Measurements from ENCODE around the gene SV2C.

SV2C gene

DNA sequence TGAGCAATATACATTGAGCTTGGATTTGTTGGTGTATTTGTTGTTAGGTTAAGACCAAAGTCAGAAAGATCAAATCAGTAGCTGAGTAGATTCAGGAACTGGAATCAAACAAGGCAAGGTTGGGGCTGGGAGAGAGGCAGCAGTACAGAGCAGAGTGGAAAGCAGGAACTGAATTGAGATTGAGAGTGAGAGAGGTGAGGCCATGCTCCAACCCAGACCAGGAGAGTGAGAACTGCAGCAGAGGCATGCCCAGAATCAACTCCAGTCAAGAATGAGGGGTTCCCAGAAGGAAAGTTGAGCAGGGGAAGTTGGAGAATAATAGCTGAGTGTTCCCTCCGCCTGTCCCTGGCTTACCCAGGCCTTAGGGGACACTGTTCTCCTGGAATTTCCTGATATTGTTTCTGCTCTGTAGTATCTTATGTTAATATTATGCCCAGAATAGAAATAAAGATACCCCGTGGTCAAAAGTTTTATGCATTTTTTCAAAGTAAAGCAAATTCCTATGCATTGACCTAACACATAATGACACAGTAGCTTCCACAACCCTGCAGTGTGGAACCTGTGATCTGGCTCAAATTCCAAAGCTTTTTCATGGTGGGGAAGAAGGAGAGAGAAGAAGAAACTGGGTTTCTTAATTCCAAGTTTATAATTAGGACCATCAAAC, 82.7 kb downstream of the SV2C start:
- DNase-seq (ENCODE audit: low spot score): no peak

- no peak for DNase-seq (ENCODE audit: low spot score)
These were observed 83.8 kb downstream of the SV2C start for GRCh38 chr5:76166886-76167576.

DNA sequence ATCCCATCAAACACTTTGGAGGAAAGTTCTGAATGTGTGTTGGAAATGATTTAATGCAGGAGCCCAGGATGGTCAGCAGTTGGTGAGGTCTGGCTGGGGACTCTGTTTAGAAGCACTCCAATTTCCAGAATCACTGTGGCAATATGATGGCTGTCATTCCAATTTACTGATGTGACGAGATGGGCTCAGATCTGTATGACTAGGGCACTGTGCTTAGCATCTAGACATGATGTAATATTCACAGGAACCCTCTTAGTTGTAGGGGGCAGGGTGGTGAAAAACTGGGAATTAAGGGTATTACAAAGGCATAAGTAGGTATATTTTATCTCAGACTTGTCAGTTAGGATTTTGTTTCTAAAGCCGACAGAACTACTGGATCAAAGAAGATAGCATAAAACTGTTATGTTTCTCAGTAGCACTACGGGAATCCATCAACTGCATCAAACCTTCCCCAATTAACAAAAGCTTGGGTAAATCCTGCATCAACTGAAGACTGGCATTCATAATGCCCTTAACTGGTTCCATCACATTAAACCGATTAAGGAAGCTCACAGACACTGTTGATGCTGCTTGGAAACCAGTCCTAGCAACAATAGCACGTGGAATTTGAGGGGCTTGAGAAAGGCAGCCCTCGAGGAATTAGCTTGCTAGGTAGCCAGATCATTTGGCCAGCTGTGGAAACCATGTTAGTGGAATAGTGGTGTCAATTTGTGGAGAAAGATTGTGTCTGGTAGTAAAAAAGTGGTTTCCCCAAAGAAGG, 86.1 kb downstream of the SV2C start:
- DNase-seq (ENCODE audit: low spot score): no peak

DNA sequence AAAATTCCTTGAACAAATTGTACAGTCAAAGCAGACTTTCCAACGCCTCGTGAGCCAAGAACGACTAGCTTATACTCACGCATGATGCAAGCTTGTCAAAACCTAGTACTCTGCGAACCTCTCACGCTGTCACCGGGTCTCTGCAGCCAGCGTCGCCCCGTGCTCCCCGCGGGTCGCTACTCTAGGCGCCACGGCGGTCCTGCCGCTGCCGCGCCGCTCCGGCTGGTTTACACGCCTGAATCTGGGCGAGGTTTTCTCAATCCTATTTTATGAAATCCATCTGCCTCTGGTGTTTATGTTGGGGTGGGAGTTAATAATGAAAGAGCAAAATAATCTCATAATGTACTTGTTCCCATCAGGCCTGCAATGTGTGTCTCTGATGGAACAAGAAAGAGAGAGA, 90.9 kb downstream of the SV2C start:
- no peak for DNase-seq (ENCODE audit: low spot score)

- DNase-seq (ENCODE audit: low spot score): peak; percentile 68
These were observed 92.0 kb downstream of the SV2C start for GRCh38 chr5:76175051-76175666.

DNA sequence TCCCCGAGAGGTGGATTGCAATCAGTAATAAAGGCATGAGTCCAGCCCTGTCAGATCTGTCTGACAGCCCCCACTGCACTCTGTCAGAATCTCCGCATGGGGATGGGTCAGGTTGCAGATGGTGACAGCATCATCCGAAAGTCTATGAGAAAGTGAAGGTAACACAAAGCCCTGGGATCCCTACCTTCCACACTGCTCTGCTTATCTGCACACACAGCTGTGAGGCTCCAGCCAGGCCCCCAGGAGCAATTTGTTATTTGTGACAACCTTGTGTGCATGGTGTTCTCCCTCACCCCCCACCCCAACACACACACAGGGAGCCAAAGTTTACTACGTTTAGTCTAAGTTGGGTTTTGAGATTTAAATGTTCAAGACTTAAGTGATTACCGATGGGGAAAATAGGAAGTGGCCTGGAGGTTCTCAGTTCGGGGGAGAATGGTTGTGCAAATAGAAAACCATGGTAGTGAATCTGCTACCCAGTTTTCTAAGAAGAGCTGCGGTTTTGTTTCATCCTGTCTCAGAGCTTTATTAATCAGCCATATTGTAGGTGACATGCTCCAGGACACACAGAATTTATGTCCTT, 92.7 kb downstream of the SV2C start:
- no peak for DNase-seq (ENCODE audit: low spot score)

DNA sequence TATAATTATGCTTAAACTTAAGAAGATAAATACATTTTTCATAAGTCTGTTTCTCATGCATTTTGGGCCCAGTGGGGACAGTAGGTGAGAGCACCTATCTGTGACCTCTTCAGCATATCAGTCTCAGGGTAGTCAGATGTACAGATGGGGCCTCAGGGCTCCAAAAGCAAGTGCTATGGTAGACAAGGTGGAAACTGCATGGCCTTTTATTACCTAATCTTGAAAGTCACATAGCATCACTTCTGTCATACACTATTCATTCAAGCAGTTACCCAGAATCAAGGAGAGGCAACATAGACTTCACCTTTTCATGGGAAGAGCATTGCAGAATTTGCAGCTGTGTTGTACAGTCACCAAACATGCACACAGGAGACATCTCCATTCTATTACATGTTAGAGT, 94.8 kb downstream of the SV2C start:
- DNase-seq (ENCODE audit: low spot score): no peak

GRCh38 chr5:76178913-76179312, 95.7 kb downstream of the SV2C start:
- no peak for DNase-seq (ENCODE audit: low spot score)

DNA sequence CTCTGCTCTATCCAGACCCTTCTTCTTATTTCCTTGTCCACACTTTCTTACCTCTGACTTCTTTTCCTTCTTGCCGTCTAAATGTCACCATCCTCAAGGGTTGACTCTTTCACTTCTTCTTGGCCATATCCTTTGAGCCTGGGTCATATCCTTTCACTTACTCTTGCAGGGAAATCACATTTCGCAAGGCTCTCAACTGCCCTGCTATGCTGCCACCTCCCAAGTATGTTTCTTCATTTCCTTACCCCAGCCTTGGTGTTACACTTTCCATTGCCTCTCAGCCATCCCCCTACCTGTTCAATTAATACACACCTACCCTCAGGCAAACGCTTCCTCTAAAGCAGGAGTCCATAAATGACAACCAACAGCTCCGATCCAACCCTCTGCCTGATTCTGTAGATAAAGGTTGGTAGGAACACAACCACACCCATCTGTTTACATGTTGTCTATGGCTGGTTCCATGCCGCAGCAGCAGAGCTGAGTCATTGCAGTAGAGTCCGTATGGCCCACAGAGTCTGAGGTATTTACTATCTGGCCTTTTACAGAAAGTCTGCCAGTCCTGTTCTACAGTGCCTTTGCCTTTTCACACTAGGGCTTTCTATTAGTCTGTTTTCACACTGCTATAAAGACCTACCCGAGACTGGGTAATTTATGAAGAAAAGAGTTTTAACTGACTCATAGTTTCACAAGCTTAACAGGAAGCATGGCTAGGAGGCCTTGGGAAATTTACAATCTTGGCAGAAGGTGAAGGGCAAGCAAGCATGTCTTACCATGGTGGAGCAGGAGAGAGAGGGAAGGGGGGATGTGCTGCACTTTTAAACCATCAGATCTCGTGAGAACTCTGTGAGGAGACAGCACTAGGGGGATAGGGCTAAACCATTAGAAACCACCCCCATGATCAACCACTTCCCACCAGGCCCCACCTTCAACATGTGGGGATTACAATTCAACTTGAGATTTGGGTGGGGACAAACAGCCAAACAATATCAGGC, 97.9 kb downstream of the SV2C start:
- DNase-seq (ENCODE audit: low spot score): no peak

- DNase-seq (ENCODE audit: low spot score): no peak
These were observed 104.2 kb downstream of the SV2C start for GRCh38 chr5:76187386-76187785.

- DNase-seq (ENCODE audit: low spot score): no peak
These were observed 107.2 kb downstream of the SV2C start for GRCh38 chr5:76190356-76190755.

GRCh38 chr5:76192837-76193236, 109.7 kb downstream of the SV2C start:
- no peak for DNase-seq (ENCODE audit: low spot score)

GRCh38 chr5:76193635-76194034, 110.5 kb downstream of the SV2C start:
- DNase-seq (ENCODE audit: low spot score): no peak

DNA sequence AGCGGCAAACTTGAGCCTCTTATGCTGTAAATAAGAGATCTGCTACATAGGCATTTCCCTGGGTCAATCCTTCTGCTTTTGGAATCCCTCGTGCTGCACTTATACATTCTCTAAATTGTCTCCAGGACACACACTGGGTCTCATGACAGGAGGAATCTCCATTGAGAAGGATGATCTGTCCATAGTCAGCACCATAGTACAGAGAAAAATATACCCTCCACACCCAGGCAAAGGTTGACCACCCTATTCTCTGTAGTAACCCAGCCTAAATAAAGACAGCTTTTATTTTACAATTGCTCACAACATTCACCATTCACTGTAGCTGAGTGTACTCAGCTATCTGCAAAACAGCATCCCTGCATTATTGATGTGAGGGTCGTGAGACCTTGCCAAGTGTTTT, 111.2 kb downstream of the SV2C start:
- DNase-seq (ENCODE audit: low spot score): no peak

- DNase-seq (ENCODE audit: low spot score): no peak
These were observed 113.3 kb downstream of the SV2C start for GRCh38 chr5:76196457-76196856.

- DNase-seq (ENCODE audit: low spot score): no peak
These were observed 113.8 kb downstream of the SV2C start for GRCh38 chr5:76196886-76197489.

GRCh38 chr5:76197726-76198125, 114.5 kb downstream of the SV2C start:
- no peak for DNase-seq (ENCODE audit: low spot score)

- no peak for DNase-seq (ENCODE audit: low spot score)
These were observed 116.4 kb downstream of the SV2C start for GRCh38 chr5:76199336-76200318.

GRCh38 chr5:76202182-76202581, 119.0 kb downstream of the SV2C start:
- DNase-seq (ENCODE audit: low spot score): no peak
